ENCODE data around the gene NPLOC4. TPM values are rescaled to one million over a fixed set of nuclear protein-coding genes. Genes with fewer than 3 reads are reported as not detected.
A peak's percentile ranks its signal among the peaks of the same experiment; 100 is the strongest.

The NPLOC4 gene
- total and polyA plus RNA-seq, 9 of the 15 experiments (the other 6 are each of a cell fraction or from before 2014, with no cell fraction given), result 1.5 to 116 (median 64.5) TPM

GRCh38 chr17:81511804-81512561, 124.9 kb downstream of the NPLOC4 start (continued):
- TF ChIP-seq, protein P1, sequence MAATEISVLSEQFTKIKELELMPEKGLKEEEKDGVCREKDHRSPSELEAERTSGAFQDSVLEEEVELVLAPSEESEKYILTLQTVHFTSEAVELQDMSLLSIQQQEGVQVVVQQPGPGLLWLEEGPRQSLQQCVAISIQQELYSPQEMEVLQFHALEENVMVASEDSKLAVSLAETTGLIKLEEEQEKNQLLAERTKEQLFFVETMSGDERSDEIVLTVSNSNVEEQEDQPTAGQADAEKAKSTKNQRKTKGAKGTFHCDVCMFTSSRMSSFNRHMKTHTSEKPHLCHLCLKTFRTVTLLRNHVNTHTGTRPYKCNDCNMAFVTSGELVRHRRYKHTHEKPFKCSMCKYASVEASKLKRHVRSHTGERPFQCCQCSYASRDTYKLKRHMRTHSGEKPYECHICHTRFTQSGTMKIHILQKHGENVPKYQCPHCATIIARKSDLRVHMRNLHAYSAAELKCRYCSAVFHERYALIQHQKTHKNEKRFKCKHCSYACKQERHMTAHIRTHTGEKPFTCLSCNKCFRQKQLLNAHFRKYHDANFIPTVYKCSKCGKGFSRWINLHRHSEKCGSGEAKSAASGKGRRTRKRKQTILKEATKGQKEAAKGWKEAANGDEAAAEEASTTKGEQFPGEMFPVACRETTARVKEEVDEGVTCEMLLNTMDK (IDR thresholded peaks at IDR 0.05; ENCODE audit: borderline replicate concordance, insufficient read depth, low read depth, low read length, poor library complexity, severe bottlenecking), result no peak
- no peak for TF ChIP-seq MCM2 (IDR thresholded peaks at IDR 0.05; ENCODE audit: low read depth)
- TF ChIP-seq PYGO2 (tag; IDR thresholded peaks at IDR 0.05), result no peak
- no peak for TF ChIP-seq PTRF (tag; IDR thresholded peaks at IDR 0.05)
- TF ChIP-seq SAFB2 (IDR thresholded peaks at IDR 0.05; ENCODE audit: borderline replicate concordance, low read depth, low read length, severe bottlenecking), result no peak
- TF ChIP-seq STAT5A (IDR thresholded peaks at IDR 0.05; ENCODE audit: borderline replicate concordance, low read length), result no peak
- TF ChIP-seq RAD51 (IDR thresholded peaks at IDR 0.05; ENCODE audit: borderline replicate concordance, low read depth), result no peak
- TF ChIP-seq ZNF699 (CRISPR knock-in tag; IDR thresholded peaks at IDR 0.05; ENCODE audit: insufficient replicate concordance), result no peak
- TF ChIP-seq KDM1A (IDR thresholded peaks at IDR 0.05), result no peak
- TF ChIP-seq, protein P2, sequence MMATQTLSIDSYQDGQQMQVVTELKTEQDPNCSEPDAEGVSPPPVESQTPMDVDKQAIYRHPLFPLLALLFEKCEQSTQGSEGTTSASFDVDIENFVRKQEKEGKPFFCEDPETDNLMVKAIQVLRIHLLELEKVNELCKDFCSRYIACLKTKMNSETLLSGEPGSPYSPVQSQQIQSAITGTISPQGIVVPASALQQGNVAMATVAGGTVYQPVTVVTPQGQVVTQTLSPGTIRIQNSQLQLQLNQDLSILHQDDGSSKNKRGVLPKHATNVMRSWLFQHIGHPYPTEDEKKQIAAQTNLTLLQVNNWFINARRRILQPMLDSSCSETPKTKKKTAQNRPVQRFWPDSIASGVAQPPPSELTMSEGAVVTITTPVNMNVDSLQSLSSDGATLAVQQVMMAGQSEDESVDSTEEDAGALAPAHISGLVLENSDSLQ (IDR thresholded peaks at IDR 0.05), result no peak
- peak; percentile 89 for TF ChIP-seq ZBTB26 (CRISPR knock-in tag; IDR thresholded peaks at IDR 0.05)
- TF ChIP-seq EGR1 (conservative IDR thresholded peaks at IDR 0.05), result no peak; the same call in 1 of the 2 replicates
- no peak for TF ChIP-seq XRCC3 (IDR thresholded peaks at IDR 0.05)
- TF ChIP-seq RERE (CRISPR knock-in tag; IDR thresholded peaks at IDR 0.05; ENCODE audit: borderline replicate concordance), result no peak
- TF ChIP-seq SOX6 (IDR thresholded peaks at IDR 0.05), result no peak
- TF ChIP-seq ERF (CRISPR knock-in tag; IDR thresholded peaks at IDR 0.05), result no peak
- TF ChIP-seq NFE2 (IDR thresholded peaks at IDR 0.05; ENCODE audit: low read depth), result no peak
- no peak for TF ChIP-seq ZFPM2 (CRISPR knock-in tag; IDR thresholded peaks at IDR 0.05)

All from K562 (cell line).